DLD1 (cell line): ENCODE results near the gene LRRK1.

Experiments
- in situ Hi-C: cut with HindIII; loops from 2 replicates; pipeline ENCODE4 v1.10.0; 2017; ENCODE audit warnings: low sequenced_read_pairs

Gene LRRK1

GRCh38 chr15:101020451-101020850, 101.3 kb downstream of the LRRK1 start:
- in situ Hi-C loops = no loop called here

- in situ Hi-C loops = no loop called here
These were observed 101.8 kb downstream of the LRRK1 start for GRCh38 chr15:101020945-101021344.

GRCh38 chr15:101022306-101022705, 103.1 kb downstream of the LRRK1 start:
- in situ Hi-C loops = no loop called here

- in situ Hi-C loops = no loop called here
These were observed 103.7 kb downstream of the LRRK1 start for GRCh38 chr15:101022876-101023275.

GRCh38 chr15:101023501-101024072, 104.4 kb downstream of the LRRK1 start:
- in situ Hi-C loops = no loop called here

- in situ Hi-C loops = no loop called here
These were observed 105.0 kb downstream of the LRRK1 start for GRCh38 chr15:101024073-101024695.

- in situ Hi-C loops = no loop called here
These were observed 105.7 kb downstream of the LRRK1 start for GRCh38 chr15:101024706-101025500.

GRCh38 chr15:101025501-101025885, 106.3 kb downstream of the LRRK1 start:
- in situ Hi-C loops = no loop called here

GRCh38 chr15:101025896-101026631, 106.9 kb downstream of the LRRK1 start:
- in situ Hi-C loops = no loop called here

GRCh38 chr15:101026656-101027272, 107.6 kb downstream of the LRRK1 start:
- in situ Hi-C loops = no loop called here

- in situ Hi-C loops = no loop called here
These were observed 108.2 kb downstream of the LRRK1 start for GRCh38 chr15:101027273-101027901.

- in situ Hi-C loops = no loop called here
These were observed 108.8 kb downstream of the LRRK1 start for GRCh38 chr15:101027920-101028319.

GRCh38 chr15:101028321-101028720, 109.2 kb downstream of the LRRK1 start:
- in situ Hi-C loops = no loop called here

- in situ Hi-C loops = no loop called here
These were observed 109.7 kb downstream of the LRRK1 start for GRCh38 chr15:101028772-101029438.

- in situ Hi-C loops = no loop called here
These were observed 111.0 kb downstream of the LRRK1 start for GRCh38 chr15:101029971-101030661.

- in situ Hi-C loops = no loop called here
These were observed 112.1 kb downstream of the LRRK1 start for GRCh38 chr15:101031213-101031612.

GRCh38 chr15:101033801-101034200, 114.6 kb downstream of the LRRK1 start:
- in situ Hi-C loops = no loop called here

GRCh38 chr15:101035611-101036010, 116.5 kb downstream of the LRRK1 start:
- in situ Hi-C loops = no loop called here

GRCh38 chr15:101036189-101036588, 117.0 kb downstream of the LRRK1 start:
- in situ Hi-C loops = no loop called here
